Nephron (organoid): ENCODE data around the gene CCDC28A.

Source experiments
- H3K27ac Mint-ChIP-seq, 3 experiments: 2 replicates each; pipeline ENCODE4 v1.8.0; 2020; ENCODE audit warnings: mixed read lengths in 3 of 3, mild to moderate bottlenecking in 2 of 3, moderate library complexity in 1 of 3
- H3K27me3 Mint-ChIP-seq: 2 replicates; pipeline ENCODE4 v1.8.0; 2021; ENCODE audit warnings: low read depth, mild to moderate bottlenecking, moderate library complexity, mixed read lengths
- H3K36me3 Mint-ChIP-seq: 2 replicates; pipeline ENCODE4 v1.8.0; 2020; ENCODE audit warnings: low read depth, mixed read lengths
- H3K4me1 Mint-ChIP-seq: 2 replicates; pipeline ENCODE4 v1.8.0; 2020; ENCODE audit warnings: mixed read lengths
- H3K4me3 Mint-ChIP-seq, 3 experiments: 2 replicates each; pipeline ENCODE4 v1.8.0; 2020; ENCODE audit warnings: mild to moderate bottlenecking in 3 of 3, mixed read lengths in 3 of 3, moderate library complexity in 2 of 3
- H3K9me3 Mint-ChIP-seq: 2 replicates; pipeline ENCODE4 v1.8.0; 2020; ENCODE audit warnings: mixed read lengths
- TF ChIP-seq, protein P1 (sequence below), 3 experiments: fragments of 200-600 bp; sonication (generic); IDR thresholded peaks; one replicate each; pipeline ENCODE4 v1.5.0; 2021; ENCODE audit warnings: antibody characterized with exemption in 3 of 3; ENCODE audit not compliant: unreplicated experiment in 3 of 3

The CCDC28A gene

DNA sequence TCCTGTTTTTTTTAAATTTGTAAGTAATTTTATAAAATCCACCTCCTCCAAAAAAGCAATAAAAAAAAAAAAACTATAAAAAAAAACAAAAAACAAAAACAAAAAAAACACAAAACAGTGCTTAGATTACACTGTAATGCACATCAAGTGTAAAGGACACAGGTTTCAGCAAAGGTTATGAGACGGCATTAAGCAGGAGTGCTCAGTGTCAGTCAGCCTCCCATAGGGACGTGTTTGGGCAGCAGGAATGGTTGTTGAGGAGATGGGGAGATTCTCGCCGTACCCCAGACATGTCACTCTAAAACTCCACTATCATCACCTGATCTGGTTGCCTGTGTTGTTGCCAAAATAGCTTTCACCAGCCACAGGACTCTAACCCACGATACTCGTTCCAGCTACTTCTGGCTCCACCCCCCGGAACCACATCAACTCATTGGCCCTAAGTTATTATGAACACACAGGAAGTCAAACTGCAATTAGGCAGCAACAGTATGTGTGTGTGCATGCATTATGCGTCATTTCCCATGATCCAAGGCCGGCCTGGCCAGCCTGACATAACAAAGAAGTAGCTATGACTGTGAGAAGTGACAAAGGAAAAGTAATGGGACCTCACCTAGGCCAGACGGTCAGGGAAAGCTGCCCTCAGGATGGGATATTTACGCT lies 51.0 kb downstream of the CCDC28A start:
- TF ChIP-seq, protein P1, sequence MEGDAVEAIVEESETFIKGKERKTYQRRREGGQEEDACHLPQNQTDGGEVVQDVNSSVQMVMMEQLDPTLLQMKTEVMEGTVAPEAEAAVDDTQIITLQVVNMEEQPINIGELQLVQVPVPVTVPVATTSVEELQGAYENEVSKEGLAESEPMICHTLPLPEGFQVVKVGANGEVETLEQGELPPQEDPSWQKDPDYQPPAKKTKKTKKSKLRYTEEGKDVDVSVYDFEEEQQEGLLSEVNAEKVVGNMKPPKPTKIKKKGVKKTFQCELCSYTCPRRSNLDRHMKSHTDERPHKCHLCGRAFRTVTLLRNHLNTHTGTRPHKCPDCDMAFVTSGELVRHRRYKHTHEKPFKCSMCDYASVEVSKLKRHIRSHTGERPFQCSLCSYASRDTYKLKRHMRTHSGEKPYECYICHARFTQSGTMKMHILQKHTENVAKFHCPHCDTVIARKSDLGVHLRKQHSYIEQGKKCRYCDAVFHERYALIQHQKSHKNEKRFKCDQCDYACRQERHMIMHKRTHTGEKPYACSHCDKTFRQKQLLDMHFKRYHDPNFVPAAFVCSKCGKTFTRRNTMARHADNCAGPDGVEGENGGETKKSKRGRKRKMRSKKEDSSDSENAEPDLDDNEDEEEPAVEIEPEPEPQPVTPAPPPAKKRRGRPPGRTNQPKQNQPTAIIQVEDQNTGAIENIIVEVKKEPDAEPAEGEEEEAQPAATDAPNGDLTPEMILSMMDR (IDR thresholded peaks at IDR 0.05; ENCODE audit: unreplicated experiment in 3 of 3) = no peak
- Mint-ChIP-seq H3K9me3 (peaks cover 3% of the 10 kb centered on the region), H3K4me1 (no peaks in the 10 kb centered on the region), H3K27ac (peak overlapping the region in 1 of 3 experiments; percentile 31), H3K36me3 (no peaks in the 10 kb centered on the region), H3K4me3 (no peak overlapping the region), H3K27me3 (no peaks in the 10 kb centered on the region)

DNA sequence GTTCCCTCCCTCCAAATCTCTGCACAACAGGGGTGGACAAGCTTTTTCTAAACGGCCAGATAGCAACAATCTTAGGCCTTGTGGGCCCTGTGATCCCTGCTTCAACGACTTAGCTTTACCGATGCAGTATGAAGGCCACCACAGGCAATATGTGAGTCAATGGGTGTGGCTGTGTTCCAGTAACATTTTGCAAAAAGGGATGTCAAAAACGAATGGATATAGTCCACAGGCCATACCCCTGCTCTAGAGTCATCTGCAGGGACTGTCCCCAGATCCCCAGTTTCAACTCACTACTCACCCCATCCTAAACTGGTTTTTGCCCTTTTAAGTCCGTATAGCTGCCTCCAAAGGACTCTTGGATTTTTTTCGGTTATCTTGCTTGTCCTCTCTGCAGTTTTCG lies 56.7 kb downstream of the CCDC28A start:
- no peaks in the 10 kb centered on the region for H3K36me3 Mint-ChIP-seq
- H3K27me3 Mint-ChIP-seq = no peaks in the 10 kb centered on the region
- H3K4me3 Mint-ChIP-seq = no peak overlapping the region
- peaks cover 3% of the 10 kb centered on the region for H3K9me3 Mint-ChIP-seq
- no peak overlapping the region for H3K27ac Mint-ChIP-seq
- TF ChIP-seq, protein P1 (IDR thresholded peaks at IDR 0.05; ENCODE audit: unreplicated experiment in 3 of 3) = no peak
- H3K4me1 Mint-ChIP-seq = peaks cover 12% of the 10 kb centered on the region

DNA sequence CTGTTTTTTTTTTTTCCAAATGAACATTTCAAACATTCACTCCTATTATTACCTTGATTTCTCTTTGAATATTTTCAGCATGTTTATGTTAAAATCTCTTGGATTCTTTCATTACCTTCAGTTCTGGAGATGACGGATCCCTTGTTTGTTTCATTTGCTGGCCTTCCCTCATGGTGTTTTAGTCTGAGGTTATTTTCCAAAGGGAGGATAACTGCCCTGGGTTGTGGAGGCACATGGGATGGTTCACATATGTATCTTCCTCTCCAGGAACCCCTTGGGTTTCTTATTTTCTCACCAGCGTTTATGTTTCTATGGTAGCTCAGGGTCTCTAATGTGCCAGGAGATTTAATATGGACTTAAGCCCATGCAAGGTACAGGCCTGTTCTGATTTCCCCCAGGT lies 58.6 kb downstream of the CCDC28A start:
- H3K4me3 Mint-ChIP-seq = no peak overlapping the region
- TF ChIP-seq, protein P1 (IDR thresholded peaks at IDR 0.05; ENCODE audit: unreplicated experiment in 3 of 3) = no peak

DNA sequence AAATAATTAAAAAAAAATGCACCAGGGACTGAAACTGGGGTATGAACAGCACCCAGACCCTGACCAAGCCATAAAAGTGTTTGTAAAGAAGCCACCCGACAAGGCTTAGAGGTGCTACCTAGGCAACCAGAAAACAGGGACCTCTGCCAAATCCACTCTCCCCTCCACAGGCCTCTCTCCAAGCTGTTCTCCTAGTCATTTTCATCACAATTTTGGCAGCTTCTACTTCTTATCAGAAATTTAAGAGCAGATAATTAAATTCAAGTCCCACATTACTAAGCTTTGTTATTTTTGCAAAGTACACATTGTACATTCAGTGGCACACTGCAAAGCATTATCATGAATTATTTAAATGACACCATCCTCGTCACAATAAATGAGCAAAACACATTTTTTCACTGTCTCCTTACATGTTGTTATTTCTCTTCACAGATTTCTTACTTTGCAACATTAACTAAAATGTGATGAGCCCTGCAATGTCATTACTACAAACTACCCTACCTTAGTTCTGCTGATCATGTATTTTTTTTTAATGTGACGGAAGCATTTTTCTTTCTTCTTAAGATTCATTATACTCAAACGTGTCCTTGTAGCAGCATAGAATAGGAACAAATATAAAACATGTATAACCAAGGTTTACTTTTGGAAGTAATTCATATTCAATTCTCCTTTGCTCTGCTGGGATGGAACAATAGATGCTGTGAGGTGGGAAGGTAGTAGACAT lies 60.4 kb downstream of the CCDC28A start:
- Mint-ChIP-seq H3K27me3 (no peaks in the 10 kb centered on the region), H3K4me1 (peaks cover 12% of the 10 kb centered on the region), H3K4me3 (no peak overlapping the region), H3K36me3 (no peaks in the 10 kb centered on the region), H3K27ac (peak overlapping the region; percentile 63 to 80 (median 67)), H3K9me3 (no peaks in the 10 kb centered on the region)
- TF ChIP-seq, protein P1 (IDR thresholded peaks at IDR 0.05; ENCODE audit: unreplicated experiment in 3 of 3) = no peak

More for the DNA sequence above, 58.6 kb downstream of the CCDC28A start:
- H3K27ac Mint-ChIP-seq = no peak overlapping the region
- no peaks in the 10 kb centered on the region for H3K27me3 Mint-ChIP-seq
- H3K4me1 Mint-ChIP-seq = peaks cover 12% of the 10 kb centered on the region
- H3K36me3 Mint-ChIP-seq = no peaks in the 10 kb centered on the region
- H3K9me3 Mint-ChIP-seq = no peaks in the 10 kb centered on the region

DNA sequence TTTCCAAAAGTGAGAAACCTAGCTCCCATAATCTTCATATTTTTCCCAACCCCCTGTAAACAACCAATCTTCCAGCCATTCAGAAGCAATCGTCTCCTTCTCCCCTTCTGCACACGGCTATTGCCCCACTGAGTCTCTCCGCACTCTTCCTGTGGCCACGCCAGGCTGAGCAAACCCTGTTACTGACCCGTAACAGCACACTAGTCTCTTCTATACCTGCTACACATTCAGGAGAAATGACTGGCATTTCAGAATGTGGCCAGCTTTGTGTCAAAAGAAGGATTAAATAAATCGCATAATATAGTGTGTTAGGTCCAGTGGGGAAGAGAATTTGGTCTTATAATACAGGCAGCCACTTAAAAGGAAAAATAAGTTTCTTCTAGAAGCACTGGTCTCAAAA lies 63.7 kb downstream of the CCDC28A start:
- Mint-ChIP-seq H3K4me1 (peaks cover 12% of the 10 kb centered on the region), H3K27ac (peak overlapping the region in 1 of 3 experiments; percentile 0), H3K9me3 (peaks cover 6% of the 10 kb centered on the region), H3K4me3 (no peak overlapping the region), H3K36me3 (no peaks in the 10 kb centered on the region), H3K27me3 (no peaks in the 10 kb centered on the region)
- TF ChIP-seq, protein P1 (IDR thresholded peaks at IDR 0.05; ENCODE audit: unreplicated experiment in 3 of 3) = no peak
